Gastroesophageal sphincter (tissue), 4 donors: ENCODE measurements around the gene CCDC85C. TPM values are rescaled to one million over a fixed set of nuclear protein-coding genes. Genes with fewer than 3 reads are reported as not detected.
A peak's percentile ranks its signal among the peaks of the same experiment; 100 is the strongest.

Source experiments
- ATAC-seq: fragments of 150-250 bp; one replicate; pipeline ENCODE4 v1.9.1; 2016; ENCODE audit warnings: mild to moderate bottlenecking, moderate library complexity
- H3K27ac ChIP-seq, 4 donors: fragments of 200-600 bp; sonication (generic) in 3 of 4; 1 replicate in 3 of 4; 2 replicates in 1 of 4; pipeline ENCODE4 v1.5.1; 2016 to 2019
- H3K27me3 ChIP-seq: fragments of 200-600 bp; sonication (generic); one replicate; pipeline ENCODE4 v1.5.1; 2019
- H3K36me3 ChIP-seq, 2 donors: fragments of 200-600 bp; sonication (generic); one replicate each; pipeline ENCODE4 v1.5.1; 2019; ENCODE audit warnings: control low read depth in 1 of 2
- H3K4me1 ChIP-seq, 3 donors: fragments of 200-600 bp; sonication (generic); 1 replicate in 2 of 3; 2 replicates in 1 of 3; pipeline ENCODE4 v1.5.1; 2016 to 2019; ENCODE audit warnings: control low read depth in 2 of 3
- H3K4me3 ChIP-seq, 2 donors: fragments of 200-600 bp; sonication (generic); one replicate each; pipeline ENCODE4 v1.5.1; 2019; ENCODE audit warnings: mild to moderate bottlenecking in 1 of 2, moderate library complexity in 1 of 2
- H3K9me3 ChIP-seq, 3 donors: fragments of 200-600 bp; sonication (generic); one replicate each; pipeline ENCODE4 v1.5.1; 2017 to 2019; ENCODE audit warnings: control low read depth in 2 of 3
- EP300 ChIP-seq: sonication (generic); formaldehyde crosslinking; IDR thresholded peaks from one replicate; pipeline ENCODE4 v1.6.1; 2017; ENCODE audit warnings: antibody characterized with exemption, mild to moderate bottlenecking
- POLR2A ChIP-seq, 2 donors: fragments of 450-650 bp; IDR thresholded peaks; one replicate each; pipeline ENCODE4 v1.6.1; 2017; ENCODE audit warnings: antibody characterized with exemption in 2 of 2, mild to moderate bottlenecking in 2 of 2, moderate library complexity in 1 of 2
- POLR2AphosphoS5 ChIP-seq: sonication (generic); formaldehyde crosslinking; IDR thresholded peaks from one replicate; pipeline ENCODE4 v1.6.1; 2017; ENCODE audit warnings: antibody characterized with exemption
- WGBS, 2 donors: methylation state at CpG; one replicate each; pipeline ENCODE4 v1.1.5; 2018; ENCODE audit warnings: low coverage in 1 of 2; 5-methylcytosine and 5-hydroxymethylcytosine counted together
- total RNA-seq, 4 donors: library from RNA; depleted of rRNA; stranded (reverse); fragments of >200 nt; gene quantifications; one replicate each; pipeline ENCODE4 v1.1.0, GENCODE V29; 2016
- TF ChIP-seq, protein P1 (sequence below), 4 experiments: fragments of 200-600 bp in 2 of 4; fragments of 450-650 bp in 2 of 4; sonication (generic) in 1 of 4; IDR thresholded peaks; one replicate each; pipeline ENCODE4 v1.5.1; 2017 to 2019; ENCODE audit warnings: antibody characterized with exemption in 4 of 4, mild to moderate bottlenecking in 2 of 4, moderate library complexity in 2 of 4

CCDC85C gene
- total RNA-seq, 4 donors from 2014 or later = 14.0 to 58.2 (median 25.0) TPM

DNA sequence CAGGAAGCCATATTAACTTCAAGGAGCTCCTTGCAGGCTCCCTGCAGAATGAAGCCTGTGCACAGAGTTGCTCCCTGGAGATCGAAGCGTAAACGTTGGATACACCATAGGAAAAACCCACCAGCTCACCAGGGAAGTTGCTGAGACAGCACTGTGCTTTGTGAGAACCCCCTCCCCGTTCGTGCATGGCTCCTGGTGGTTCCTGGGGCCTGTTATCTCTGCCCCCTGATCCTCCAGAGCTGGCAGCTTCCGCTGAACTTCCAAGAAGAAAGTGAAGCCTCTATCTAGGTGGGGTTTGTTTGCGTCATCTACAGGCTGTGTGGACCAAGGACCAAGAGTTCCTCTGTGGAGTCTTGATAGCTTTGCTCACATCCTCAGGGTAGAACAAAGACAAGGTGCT is 2.4 kb upstream of the CCDC85C start:
- no peaks in the 10 kb centered on the region for H3K27me3 ChIP-seq
- no peaks in the 10 kb centered on the region for H3K36me3 ChIP-seq
- H3K4me3 ChIP-seq = no peak overlapping the region
- H3K9me3 ChIP-seq = no peaks in the 10 kb centered on the region
- peaks cover 0 to 40% (median 16%) of the 10 kb centered on the region in 3 donors for H3K4me1 ChIP-seq
- no peak for ATAC-seq
- 100% methylated on average over 1 of the region's 7 CpGs; no CpG with 5 or more reads in 1 of the 2 donors for WGBS, 2 donors
- H3K27ac ChIP-seq = no peak overlapping the region
- no peak for TF ChIP-seq POLR2AphosphoS5
- no peak for TF ChIP-seq EP300
- TF ChIP-seq, protein P1, sequence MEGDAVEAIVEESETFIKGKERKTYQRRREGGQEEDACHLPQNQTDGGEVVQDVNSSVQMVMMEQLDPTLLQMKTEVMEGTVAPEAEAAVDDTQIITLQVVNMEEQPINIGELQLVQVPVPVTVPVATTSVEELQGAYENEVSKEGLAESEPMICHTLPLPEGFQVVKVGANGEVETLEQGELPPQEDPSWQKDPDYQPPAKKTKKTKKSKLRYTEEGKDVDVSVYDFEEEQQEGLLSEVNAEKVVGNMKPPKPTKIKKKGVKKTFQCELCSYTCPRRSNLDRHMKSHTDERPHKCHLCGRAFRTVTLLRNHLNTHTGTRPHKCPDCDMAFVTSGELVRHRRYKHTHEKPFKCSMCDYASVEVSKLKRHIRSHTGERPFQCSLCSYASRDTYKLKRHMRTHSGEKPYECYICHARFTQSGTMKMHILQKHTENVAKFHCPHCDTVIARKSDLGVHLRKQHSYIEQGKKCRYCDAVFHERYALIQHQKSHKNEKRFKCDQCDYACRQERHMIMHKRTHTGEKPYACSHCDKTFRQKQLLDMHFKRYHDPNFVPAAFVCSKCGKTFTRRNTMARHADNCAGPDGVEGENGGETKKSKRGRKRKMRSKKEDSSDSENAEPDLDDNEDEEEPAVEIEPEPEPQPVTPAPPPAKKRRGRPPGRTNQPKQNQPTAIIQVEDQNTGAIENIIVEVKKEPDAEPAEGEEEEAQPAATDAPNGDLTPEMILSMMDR (IDR thresholded peaks at IDR 0.05) = no peak
- no peak for TF ChIP-seq POLR2A (IDR thresholded peaks at IDR 0.05)

GRCh38 chr14:99605299-99605961 is 1.4 kb upstream of the CCDC85C start:
- H3K27ac ChIP-seq = peak overlapping the region; percentile 86 to 97 (median 92)
- H3K4me3 ChIP-seq = peak overlapping the region; percentile 82 to 90
- peaks cover 0 to 49% (median 20%) of the 10 kb centered on the region in 3 donors for H3K4me1 ChIP-seq
- ATAC-seq = peak; percentile 8
- WGBS, 2 donors = 19 to 86% methylated on average over 1 to 2 of the region's 38 CpGs
- no peaks in the 10 kb centered on the region for H3K36me3 ChIP-seq
- no peaks in the 10 kb centered on the region for H3K27me3 ChIP-seq
- H3K9me3 ChIP-seq = no peaks in the 10 kb centered on the region
- TF ChIP-seq POLR2AphosphoS5 (peak; percentile 22), POLR2A (IDR thresholded peaks at IDR 0.05) (no peak)
- TF ChIP-seq, protein P1 (IDR thresholded peaks at IDR 0.05) = no peak

- Histone ChIP-seq H3K4me1 (peaks cover 0 to 55% (median 20%) of the 10 kb centered on the region in 3 donors), H3K27ac (peak overlapping the region; percentile 86 to 97 (median 92)), H3K9me3 (no peaks in the 10 kb centered on the region), H3K36me3 (no peaks in the 10 kb centered on the region), H3K4me3 (peak overlapping the region; percentile 82 to 90), H3K27me3 (no peaks in the 10 kb centered on the region)
- ATAC-seq = peak; percentile 18
- no peak for TF ChIP-seq EP300
- TF ChIP-seq POLR2AphosphoS5 = no peak
- peak in 1 of 2 donors; percentile 11 for TF ChIP-seq POLR2A (IDR thresholded peaks at IDR 0.05)
- TF ChIP-seq, protein P1 (IDR thresholded peaks at IDR 0.05) = no peak
- WGBS, 2 donors = 0% methylated on average over 1 to 2 of the region's 50 CpGs
These were observed 825 bp upstream of the CCDC85C start for GRCh38 chr14:99604766-99605298.

DNA sequence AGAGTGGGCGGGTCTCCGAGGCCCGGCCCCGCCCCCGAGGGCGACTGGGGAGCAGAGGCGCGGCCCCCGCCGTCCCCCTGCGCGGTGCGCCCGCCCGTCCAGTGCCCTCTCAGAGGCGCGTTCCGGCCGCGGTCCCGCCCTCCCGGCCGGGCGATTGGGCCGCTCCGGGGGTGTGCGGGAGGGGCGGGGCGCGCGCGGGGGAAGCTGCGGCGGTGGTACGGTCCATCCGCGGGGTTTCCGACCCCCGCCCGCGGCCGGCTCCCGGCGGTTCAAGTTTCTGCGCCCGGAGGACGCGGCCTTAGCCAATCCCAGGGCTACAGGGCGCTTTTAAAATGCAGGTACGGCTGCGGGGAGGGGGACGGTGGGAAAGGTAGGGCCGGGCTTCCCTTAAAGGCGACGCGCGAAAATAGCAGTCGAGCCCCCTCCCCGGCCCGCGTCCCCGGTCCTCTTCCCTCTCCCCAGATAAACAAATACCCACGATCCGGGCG is 315 bp upstream of the CCDC85C start:
- peak overlapping the region; percentile 82 to 90 for H3K4me3 ChIP-seq
- peaks cover 0 to 60% (median 20%) of the 10 kb centered on the region in 3 donors for H3K4me1 ChIP-seq
- H3K36me3 ChIP-seq = no peaks in the 10 kb centered on the region
- no peaks in the 10 kb centered on the region for H3K27me3 ChIP-seq
- ATAC-seq = peak; percentile 96
- H3K27ac ChIP-seq = peak overlapping the region; percentile 86 to 97 (median 92)
- WGBS, 2 donors = 2 to 4% methylated on average over 8 to 15 of the region's 65 CpGs
- no peaks in the 10 kb centered on the region for H3K9me3 ChIP-seq
- TF ChIP-seq EP300 = no peak
- TF ChIP-seq, protein P1 (IDR thresholded peaks at IDR 0.05) = no peak
- peak; percentile 62 for TF ChIP-seq POLR2AphosphoS5
- TF ChIP-seq POLR2A (IDR thresholded peaks at IDR 0.05) = peak in 1 of 2 donors; percentile 18
